H9 (cell line): ENCODE measurements around the gene PLK1. TPM values are rescaled to one million over a fixed set of nuclear protein-coding genes. Genes with fewer than 3 reads are reported as not detected.

Experiments
- DNase-seq: peaks from one replicate; pipeline ENCODE4 v3.0.0-alpha.2; 2017
- H2AFZ ChIP-seq: one replicate; pipeline ENCODE4 v1.6.1; 2013; ENCODE audit warnings: mild to moderate bottlenecking, low read length, control low read depth, moderate library complexity
- H2AK5ac ChIP-seq: 2 replicates; pipeline ENCODE4 v1.6.1; 2013; ENCODE audit warnings: low read length, control low read depth, mixed read lengths; ENCODE audit not compliant: insufficient read length
- H2BK120ac ChIP-seq: one replicate; pipeline ENCODE4 v1.6.1; 2013; ENCODE audit warnings: low read depth, mild to moderate bottlenecking, low read length, control low read depth, inconsistent platforms; ENCODE audit not compliant: poor library complexity, severe bottlenecking
- H2BK12ac ChIP-seq: 2 replicates; pipeline ENCODE4 v1.6.1; 2013; ENCODE audit warnings: low read length, control low read depth, mixed read lengths, low read depth; ENCODE audit not compliant: insufficient read length
- H2BK15ac ChIP-seq: 2 replicates; pipeline ENCODE4 v1.6.1; 2013; ENCODE audit warnings: low read depth, low read length, control low read depth
- H2BK20ac ChIP-seq: one replicate; pipeline ENCODE4 v1.6.1; 2013; ENCODE audit warnings: low read depth, mild to moderate bottlenecking, low read length, control low read depth, inconsistent platforms; ENCODE audit not compliant: poor library complexity, severe bottlenecking
- H2BK5ac ChIP-seq: 2 replicates; pipeline ENCODE4 v1.6.1; 2013; ENCODE audit warnings: low read length, control low read depth, mixed read lengths; ENCODE audit not compliant: insufficient read length
- H3K14ac ChIP-seq: 2 replicates; pipeline ENCODE4 v1.6.1; 2013; ENCODE audit warnings: low read length, control low read depth; ENCODE audit not compliant: insufficient read depth
- H3K18ac ChIP-seq: 2 replicates; pipeline ENCODE4 v1.6.1; 2013; ENCODE audit warnings: low read depth, mild to moderate bottlenecking, mixed read lengths, low read length, control low read depth; ENCODE audit not compliant: insufficient read length
- H3K23ac ChIP-seq: 2 replicates; pipeline ENCODE4 v1.6.1; 2013; ENCODE audit warnings: low read length, control low read depth, mixed read lengths, low read depth; ENCODE audit not compliant: insufficient read length
- H3K23me2 ChIP-seq: 2 replicates; pipeline ENCODE4 v1.6.1; 2013; ENCODE audit warnings: low read depth, mild to moderate bottlenecking, mixed read lengths, low read length, control low read depth; ENCODE audit not compliant: insufficient read length, poor library complexity, severe bottlenecking
- H3K27ac ChIP-seq: 2 replicates; pipeline ENCODE4 v1.5.1; 2013; ENCODE audit warnings: low read length, control low read depth, mixed read lengths, low read depth; ENCODE audit not compliant: insufficient read length
- H3K27me3 ChIP-seq: 2 replicates; pipeline ENCODE4 v1.6.1; 2013; ENCODE audit warnings: low read length, control low read depth, inconsistent platforms; ENCODE audit not compliant: insufficient read depth
- H3K4ac ChIP-seq: 2 replicates; pipeline ENCODE4 v1.6.1; 2013; ENCODE audit warnings: low read depth, mild to moderate bottlenecking, control low read depth, inconsistent platforms, low read length, moderate library complexity
- H3K4me1 ChIP-seq: 2 replicates; pipeline ENCODE4 v1.6.1; 2013; ENCODE audit warnings: low read length, control low read depth, inconsistent platforms; ENCODE audit not compliant: insufficient read depth
- H3K4me2 ChIP-seq: 2 replicates; pipeline ENCODE4 v1.6.1; 2013; ENCODE audit warnings: low read length, control low read depth, mixed read lengths; ENCODE audit not compliant: insufficient read length, insufficient read depth
- H3K56ac ChIP-seq: 2 replicates; pipeline ENCODE4 v1.6.1; 2013; ENCODE audit warnings: low read depth, mild to moderate bottlenecking, mixed read lengths, low read length, control low read depth; ENCODE audit not compliant: insufficient read length
- H3K79me1 ChIP-seq: 2 replicates; pipeline ENCODE4 v1.6.1; 2013; ENCODE audit warnings: low read depth, mild to moderate bottlenecking, moderate library complexity, low read length, control low read depth, inconsistent platforms; ENCODE audit not compliant: insufficient read depth, poor library complexity, severe bottlenecking
- H3K79me2 ChIP-seq: 2 replicates; pipeline ENCODE4 v1.6.1; 2013; ENCODE audit warnings: low read length, control low read depth, inconsistent platforms; ENCODE audit not compliant: insufficient read depth
- H3K9ac ChIP-seq: 2 replicates; pipeline ENCODE4 v1.6.1; 2013; ENCODE audit warnings: low read length, control low read depth, mixed read lengths; ENCODE audit not compliant: insufficient read length; ENCODE audit errors: extremely low read depth
- H3K9me3 ChIP-seq: one replicate; pipeline ENCODE4 v1.6.1; 2013; ENCODE audit warnings: low read depth, low read length, inconsistent platforms; ENCODE audit not compliant: control insufficient read depth
- H3T11ph ChIP-seq: one replicate; pipeline ENCODE4 v1.6.1; 2013; ENCODE audit warnings: mild to moderate bottlenecking, low read length, control low read depth, inconsistent platforms
- H4K20me1 ChIP-seq: one replicate; pipeline ENCODE4 v1.6.1; 2013; ENCODE audit not compliant: control insufficient read depth, insufficient read length, insufficient read depth
- H4K5ac ChIP-seq: 2 replicates; pipeline ENCODE4 v1.6.1; 2013; ENCODE audit warnings: low read depth, mild to moderate bottlenecking, mixed read lengths, low read length, control low read depth; ENCODE audit not compliant: insufficient read length
- H4K8ac ChIP-seq: replicated peaks from 2 replicates; pipeline ENCODE4 v1.6.1; 2013; ENCODE audit warnings: low read length, control low read depth, mixed read lengths, low read depth; ENCODE audit not compliant: insufficient read length
- H4K91ac ChIP-seq: 2 replicates; pipeline ENCODE4 v1.6.1; 2013; ENCODE audit warnings: low read depth, mild to moderate bottlenecking, moderate library complexity, mixed read lengths, low read length, control low read depth; ENCODE audit not compliant: insufficient read length
- H3K27ac Mint-ChIP-seq, 3 experiments: 2 replicates in 2 of 3; 3 replicates in 1 of 3; pipeline ENCODE4 v1.8.0; 2020 to 2021; ENCODE audit warnings: mixed read lengths in 3 of 3, mild to moderate bottlenecking in 1 of 3, moderate library complexity in 1 of 3
- H3K27me3 Mint-ChIP-seq: 2 replicates; pipeline ENCODE4 v1.8.0; 2021; ENCODE audit warnings: low read depth, mild to moderate bottlenecking, moderate library complexity, mixed read lengths
- H3K36me3 Mint-ChIP-seq, 3 experiments: 2 replicates in 2 of 3; 3 replicates in 1 of 3; pipeline ENCODE4 v1.8.0; 2020 to 2021; ENCODE audit warnings: low read depth in 3 of 3, mixed read lengths in 3 of 3; ENCODE audit not compliant: insufficient read depth in 1 of 3
- H3K4me1 Mint-ChIP-seq, 2 experiments: 2 replicates each; pipeline ENCODE4 v1.8.0; 2020; ENCODE audit warnings: mixed read lengths in 2 of 2
- H3K4me3 Mint-ChIP-seq, 2 experiments: 2 replicates in 1 of 2; 3 replicates in 1 of 2; pipeline ENCODE4 v1.8.0; 2020 to 2021; ENCODE audit warnings: mild to moderate bottlenecking in 2 of 2, mixed read lengths in 2 of 2, moderate library complexity in 1 of 2
- H3K9me3 Mint-ChIP-seq, 2 experiments: 2 replicates in 1 of 2; 3 replicates in 1 of 2; pipeline ENCODE4 v1.8.0; 2020; ENCODE audit warnings: mild to moderate bottlenecking in 2 of 2, mixed read lengths in 2 of 2, moderate library complexity in 1 of 2
- CTCF ChIP-seq: fragments of 200-600 bp; sonication (generic); conservative IDR thresholded peaks from 3 replicates; pipeline ENCODE4 v1.8.0; 2021; ENCODE audit warnings: antibody characterized with exemption, mild to moderate bottlenecking
- WGBS: extraction: QIAGEN DNeasy Blood & Tissue Kit; methylation state at CpG from one replicate; pipeline ENCODE4 v1.1.7; 2013; ENCODE audit warnings: missing lambda C conversion rate, low lambda C conversion rate, mixed read lengths; ENCODE audit not compliant: insufficient read length; ENCODE audit errors: extremely low coverage; 5-methylcytosine and 5-hydroxymethylcytosine counted together
- long read RNA-seq: library from polyadenylated mRNA; unstranded; transcript quantifications from one replicate; pipeline ENCODE4 v2.0.0, GENCODE V29; 2020
- total RNA-seq: library from RNA; stranded (reverse); gene quantifications from 2 replicates; pipeline ENCODE4 v1.2.1, GENCODE V29; 2021

Gene PLK1
- 138 and 140 TPM in 2 replicates for total RNA-seq
- long read RNA-seq, full-length matches to known transcripts: 1,465 of 1,563 reads
- long read RNA-seq, partial matches to known transcripts: 29 of 1,563 reads
- long read RNA-seq, other reads (novel, unspliced or antisense): 69 of 1,563 reads

- no peaks in the 10 kb centered on the region for H4K20me1 ChIP-seq
- H3K23me2 ChIP-seq: peaks cover 12% of the 10 kb centered on the region
- TF ChIP-seq CTCF: peak; percentile 57
- H4K5ac ChIP-seq: peak within 1 kb of the TSS; percentile 98
- H2BK15ac ChIP-seq: no peak within 1 kb of the TSS; the same call in 1 of the 2 replicates
- peak; percentile 92 for DNase-seq
- Mint-ChIP-seq H3K9me3 (no peaks in the 10 kb centered on the region), H3K4me1 (peaks cover 18 to 24% of the 10 kb centered on the region in 2 experiments), H3K36me3 (peaks cover 29 to 56% (median 37%) of the 10 kb centered on the region in 3 experiments), H3K27me3 (no peaks in the 10 kb centered on the region; the same call in 1 of the 2 replicates), H3K4me3 (peak within 1 kb of the TSS; percentile 98 to 100), H3K27ac (peak within 1 kb of the TSS; percentile 95 to 97 (median 96))
- H3K56ac ChIP-seq: no peak within 1 kb of the TSS
- no CpG with 5 or more reads among the region's 75 CpGs for WGBS
- H3K14ac ChIP-seq: peak within 1 kb of the TSS; percentile 93
- no peak within 1 kb of the TSS for H2BK20ac ChIP-seq
- H2AFZ ChIP-seq: no peak within 1 kb of the TSS
- no peak within 1 kb of the TSS for H4K8ac ChIP-seq
- H3T11ph ChIP-seq: no peak within 1 kb of the TSS
- H4K91ac ChIP-seq: peak within 1 kb of the TSS; percentile 34
- peak within 1 kb of the TSS; percentile 100 for H3K4me2 ChIP-seq
- H3K23ac ChIP-seq: no peak within 1 kb of the TSS
- H2AK5ac ChIP-seq: no peak within 1 kb of the TSS
- H3K27ac ChIP-seq: peak within 1 kb of the TSS; percentile 87
- H3K79me1 ChIP-seq: peaks cover 18% of the 10 kb centered on the region
- H3K27me3 ChIP-seq: no peaks in the 10 kb centered on the region
- H3K4ac ChIP-seq: no peak within 1 kb of the TSS; the same call in 1 of the 2 replicates
- peaks cover 23% of the 10 kb centered on the region; the same call in 1 of the 2 replicates for H3K79me2 ChIP-seq
- H3K9ac ChIP-seq: peak within 1 kb of the TSS; percentile 91
- H2BK5ac ChIP-seq: no peak within 1 kb of the TSS
- no peaks in the 10 kb centered on the region for H3K9me3 ChIP-seq
- peak within 1 kb of the TSS; percentile 65 for H3K18ac ChIP-seq
- no peak within 1 kb of the TSS for H2BK12ac ChIP-seq
- H2BK120ac ChIP-seq: no peak within 1 kb of the TSS
- no peaks in the 10 kb centered on the region; the same call in 1 of the 2 replicates for H3K4me1 ChIP-seq
Observed at GRCh38 chr16:23678430-23679273, at the start of gene PLK1. PLK1 (plus strand) TSS chr16:23678889; CDS start chr16:23678933, 44 bp downstream.
